CD4-positive, alpha-beta T cell treated with Interferon alpha-2 for 1 hour (primary cell): ENCODE data around the gene FAM81B.
"Not testable (repeated sequence)": the region's sequence is repeated elsewhere in the genome, so short reads cannot be mapped to it uniquely, and the experiment has no call there.

Experiments used
- DNase-seq, 2 donors: peaks; one replicate each; pipeline ENCODE4 v3.0.0-alpha.2; 2020 to 2022

Gene FAM81B, protein sequence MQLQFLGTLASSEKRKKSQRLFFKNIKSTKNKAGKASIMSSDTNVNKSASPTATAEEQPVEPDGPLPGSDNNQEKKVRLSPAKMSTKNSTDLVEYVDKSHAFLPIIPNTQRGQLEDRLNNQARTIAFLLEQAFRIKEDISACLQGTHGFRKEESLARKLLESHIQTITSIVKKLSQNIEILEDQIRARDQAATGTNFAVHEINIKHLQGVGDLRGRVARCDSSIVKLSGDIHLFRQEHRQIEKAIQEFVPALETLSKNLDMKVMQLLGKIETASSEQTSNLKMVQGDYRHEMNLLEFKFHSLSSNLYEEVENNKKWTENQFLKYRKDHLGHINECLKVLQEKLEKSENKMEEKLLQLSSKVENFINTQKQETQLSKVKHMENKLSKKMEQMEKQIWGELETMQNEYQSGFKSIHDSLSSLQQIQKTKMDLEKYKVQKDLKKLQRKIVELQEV

DNA sequence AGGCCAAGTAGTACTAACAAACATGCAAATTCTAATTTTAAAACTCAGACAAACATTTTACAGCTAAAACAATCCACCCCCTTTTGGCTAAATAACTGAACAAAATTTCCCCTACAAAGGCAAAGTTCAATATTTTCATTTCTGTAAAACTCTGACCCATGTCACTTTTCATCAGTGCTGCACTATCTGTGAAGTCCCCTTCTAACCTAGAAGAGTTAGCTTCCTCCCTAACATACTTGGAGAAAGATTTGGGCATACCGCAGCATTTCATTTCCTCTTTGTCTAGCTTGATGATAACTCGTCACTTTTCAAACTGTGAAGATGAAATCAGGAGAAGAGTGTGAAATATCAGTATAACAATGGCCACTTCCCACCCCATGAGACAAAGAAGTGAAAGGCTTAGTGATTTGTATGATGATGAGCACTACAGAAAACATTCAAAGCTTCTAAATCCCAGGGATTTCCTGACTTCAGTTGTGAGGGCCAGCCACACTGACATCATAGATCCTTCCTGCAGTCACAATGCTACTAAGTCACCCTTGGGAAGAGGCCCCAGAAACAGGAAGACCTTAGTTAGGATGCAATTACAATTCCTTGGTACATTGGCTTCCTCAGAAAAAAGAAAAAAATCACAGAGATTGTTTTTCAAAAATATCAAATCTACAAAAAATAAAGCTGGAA lies at the start of gene FAM81B:
TSS of gene FAM81B (plus strand) at position 555 of the 681 bp plus-strand sequence. CDS start at position 579, 24 bp downstream.
- DNase-seq: no peak

- not testable (repeated sequence) for DNase-seq
Observed at GRCh38 chr5:95341444-95341843, 49.7 kb upstream of the FAM81B start.

GRCh38 chr5:95347506-95348120 lies 43.6 kb upstream of the FAM81B start:
- DNase-seq: no peak

DNA sequence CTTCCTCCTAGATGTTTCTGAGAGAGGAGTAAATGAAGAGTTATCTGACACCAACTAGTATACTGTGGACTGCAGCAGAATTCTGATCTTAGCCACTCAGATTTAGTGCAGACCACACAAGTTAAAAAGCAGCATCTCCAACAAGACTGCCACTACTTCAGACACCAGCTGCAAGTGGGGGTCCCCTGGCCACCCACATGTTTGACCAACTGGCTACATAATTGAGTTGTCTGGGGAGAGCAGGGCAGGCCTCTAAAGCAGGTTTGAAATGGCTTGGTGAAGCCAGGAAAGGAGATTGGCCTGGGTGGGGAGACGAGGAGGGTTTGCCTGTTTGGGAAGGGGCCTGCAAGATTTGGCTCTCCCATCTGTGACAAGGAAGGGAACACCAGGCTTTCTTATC lies 40.5 kb upstream of the FAM81B start:
- no peak for DNase-seq

DNA sequence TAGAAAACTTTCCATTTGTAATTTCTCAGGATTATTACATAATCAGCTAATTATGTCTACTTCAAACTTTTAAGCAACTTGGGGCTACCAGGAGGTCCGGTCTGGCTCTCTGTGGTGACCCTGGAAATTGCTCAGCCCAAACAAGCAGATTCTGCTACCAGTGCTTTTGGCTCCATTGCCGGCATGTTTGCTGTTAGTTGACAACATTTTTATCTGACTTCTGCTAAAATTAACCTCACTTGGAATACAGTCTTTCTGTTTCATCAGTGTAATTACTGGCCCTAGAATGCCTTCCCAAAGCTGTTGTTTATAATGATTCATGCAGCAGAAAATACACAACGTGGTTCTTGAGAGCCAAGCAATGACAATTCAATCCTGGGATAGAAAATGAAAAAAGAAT lies 38.5 kb upstream of the FAM81B start:
- DNase-seq: no peak

- no peak for DNase-seq
Observed at GRCh38 chr5:95358320-95358719, 32.8 kb upstream of the FAM81B start.

DNA sequence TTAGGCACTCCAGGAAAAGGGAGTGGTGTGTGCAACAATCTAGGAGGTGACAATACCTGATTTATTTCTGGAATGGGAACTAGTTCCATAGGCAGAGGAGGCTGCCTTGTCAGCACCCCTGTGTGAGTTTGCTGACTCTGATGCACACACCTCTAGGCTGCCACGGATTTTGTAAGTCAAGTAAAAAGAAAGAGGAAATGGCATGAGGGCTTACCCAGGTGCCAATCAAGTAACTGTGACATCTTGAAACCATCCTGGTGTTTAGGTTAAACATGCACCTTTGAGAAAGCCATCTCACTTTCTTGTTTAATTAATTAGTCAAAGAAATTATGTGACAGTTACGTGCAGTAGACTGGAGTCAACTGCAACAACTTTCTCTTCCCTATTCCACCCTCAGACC lies 32.3 kb upstream of the FAM81B start:
- no peak for DNase-seq

GRCh38 chr5:95360667-95361066 lies 30.5 kb upstream of the FAM81B start:
- DNase-seq: not testable (repeated sequence)

GRCh38 chr5:95365302-95366095 lies 25.7 kb upstream of the FAM81B start:
- DNase-seq: no peak

DNA sequence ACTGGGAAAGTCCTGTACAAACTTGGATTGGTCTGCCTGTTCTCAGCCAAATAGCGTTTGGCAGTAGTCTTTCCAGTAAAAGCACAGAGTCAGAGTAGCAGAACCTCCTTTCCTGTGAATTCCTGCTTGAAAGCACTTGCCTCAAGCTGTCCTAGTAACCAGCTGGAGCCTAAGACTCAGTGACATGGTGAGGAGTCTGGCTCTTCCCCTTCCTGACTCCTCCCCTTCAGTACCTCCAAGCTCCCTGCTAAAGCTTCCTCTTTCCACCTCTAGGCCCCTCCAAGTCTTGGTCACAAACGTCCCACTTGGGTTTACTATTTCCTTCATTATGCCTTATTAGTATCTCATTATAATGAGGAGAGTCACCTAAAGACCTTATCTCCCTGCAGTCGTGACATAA lies 21.4 kb upstream of the FAM81B start:
- DNase-seq: no peak

GRCh38 chr5:95374061-95374460 lies 17.1 kb upstream of the FAM81B start:
- no peak for DNase-seq

- DNase-seq: no peak
Observed at GRCh38 chr5:95375591-95375990, 15.6 kb upstream of the FAM81B start.

DNA sequence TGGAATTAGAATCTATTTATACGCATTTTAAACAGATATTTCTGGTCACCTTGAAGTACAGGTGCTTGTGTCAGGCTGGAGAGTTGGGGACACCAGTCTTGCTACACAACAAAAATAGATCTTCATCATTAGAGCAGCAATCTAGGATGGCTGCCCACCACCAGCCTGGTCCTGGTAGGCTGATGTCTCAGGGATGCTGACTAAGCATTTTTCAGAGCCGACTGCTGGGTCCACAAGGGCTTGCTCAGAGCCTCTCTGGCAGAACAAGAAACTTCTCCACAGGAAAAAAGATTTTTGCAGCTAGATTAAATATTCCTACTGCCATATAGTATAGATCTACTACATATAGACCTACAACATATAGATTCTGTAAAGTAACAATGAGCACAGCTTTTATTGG lies 12.0 kb upstream of the FAM81B start:
- no peak for DNase-seq

- no peak for DNase-seq
Observed at GRCh38 chr5:95380103-95380628, 11.0 kb upstream of the FAM81B start.

GRCh38 chr5:95382801-95383200 lies 8.4 kb upstream of the FAM81B start:
- DNase-seq: no peak

- no peak for DNase-seq
Observed at GRCh38 chr5:95384485-95385213, 6.5 kb upstream of the FAM81B start.

DNA sequence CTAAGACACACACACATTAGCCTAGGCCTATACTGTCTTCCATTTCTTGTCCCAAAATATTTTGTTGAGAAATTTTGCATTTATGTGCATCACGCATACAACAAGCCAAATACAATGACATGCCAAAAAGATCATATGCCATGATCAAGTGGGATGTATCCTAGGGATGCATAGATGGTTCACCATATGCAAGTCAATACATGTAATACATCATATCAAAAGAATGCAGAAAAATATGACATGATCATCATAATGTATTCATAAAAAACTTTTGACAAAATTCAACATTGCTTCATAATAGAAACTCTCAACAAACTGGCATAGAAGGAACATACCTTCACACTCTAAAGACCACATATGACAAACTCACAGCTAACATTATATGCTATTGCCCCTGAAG lies 5.8 kb upstream of the FAM81B start:
- no peak for DNase-seq

GRCh38 chr5:95391965-95392364 lies 799 bp downstream of the FAM81B start:
- DNase-seq: not testable (repeated sequence)

DNA sequence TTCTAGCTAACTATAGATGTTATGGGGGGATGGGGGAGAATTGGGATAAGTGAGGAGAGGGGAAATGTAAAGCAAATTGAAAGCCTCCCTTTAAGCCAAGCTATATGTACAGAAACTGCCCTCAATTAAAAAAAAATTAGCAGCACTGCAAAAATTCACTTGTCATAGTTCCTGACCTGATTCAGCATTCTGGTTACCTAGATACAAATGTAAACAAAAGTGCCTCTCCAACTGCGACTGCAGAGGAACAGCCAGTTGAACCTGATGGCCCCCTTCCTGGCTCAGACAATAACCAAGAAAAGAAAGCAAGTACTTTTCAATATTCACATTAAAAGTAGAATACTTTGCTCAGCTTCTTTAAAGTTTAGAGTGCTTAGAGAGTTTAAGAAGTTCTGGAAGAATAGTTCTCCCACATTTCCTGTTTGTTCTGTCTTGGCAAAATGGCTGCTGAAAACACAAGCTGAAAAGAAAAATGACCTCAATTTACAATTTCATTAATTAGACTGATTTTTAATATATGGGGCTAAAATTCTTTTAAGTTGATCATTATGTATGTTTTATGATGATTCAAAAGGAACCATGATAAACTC lies 1.5 kb downstream of the FAM81B start:
- no peak for DNase-seq

GRCh38 chr5:95393279-95393678 lies 2.1 kb downstream of the FAM81B start:
- no peak for DNase-seq

DNA sequence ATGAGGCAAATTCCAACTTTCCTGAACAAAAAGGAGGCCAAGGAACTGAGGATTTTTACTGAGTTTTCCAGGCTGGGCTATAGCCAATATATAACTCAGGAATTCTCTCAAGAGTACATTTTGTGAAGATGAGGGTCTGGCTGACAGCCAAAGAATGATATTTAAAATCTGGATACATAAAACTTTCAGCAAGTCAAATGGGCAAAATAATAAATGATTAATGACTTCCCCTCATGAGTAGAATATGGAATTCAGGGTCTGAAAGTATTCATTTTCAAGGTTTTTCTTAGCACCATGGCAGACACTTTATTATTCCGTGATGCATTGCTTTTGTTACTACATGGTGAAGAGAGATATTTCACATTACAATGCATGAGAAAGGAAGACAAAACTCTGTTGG lies 7.8 kb downstream of the FAM81B start:
- no peak for DNase-seq

DNA sequence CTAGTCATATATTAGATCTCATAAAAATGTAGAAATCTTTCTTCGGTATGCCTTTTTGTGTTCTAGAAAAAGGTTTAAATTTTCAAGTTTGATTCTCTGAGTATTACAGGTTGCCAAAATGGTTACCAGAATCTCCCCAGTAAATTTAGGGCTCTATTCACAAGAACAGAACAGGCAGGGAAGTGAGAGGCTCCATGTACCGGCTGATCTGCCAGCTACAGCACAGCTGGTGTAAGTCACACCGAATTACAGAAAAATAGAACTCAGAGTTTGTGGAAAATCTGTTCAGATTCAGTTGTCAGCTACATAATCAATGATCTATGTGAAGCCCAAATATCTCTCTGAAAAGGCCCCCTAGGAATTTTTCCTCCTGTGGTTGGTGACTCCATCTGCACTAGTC lies 10.5 kb downstream of the FAM81B start:
- DNase-seq: no peak
